Type B pancreatic cell (in vitro differentiated cells): Measurements from ENCODE around the gene SLC46A2. TPM values are rescaled to one million over a fixed set of nuclear protein-coding genes. Genes with fewer than 3 reads are reported as not detected.

ENCODE experiments used
- DNase-seq: peaks from one replicate; pipeline ENCODE4 v3.0.0; 2021; ENCODE audit warnings: mixed read lengths; ENCODE audit not compliant: unreplicated experiment; ENCODE audit errors: extremely low spot score
- H3K27ac Mint-ChIP-seq: 2 replicates; pipeline ENCODE4 v1.8.0; 2021; ENCODE audit warnings: mild to moderate bottlenecking, mixed read lengths
- H3K27me3 Mint-ChIP-seq: 2 replicates; pipeline ENCODE4 v1.8.0; 2021; ENCODE audit warnings: mixed read lengths
- H3K36me3 Mint-ChIP-seq: 2 replicates; pipeline ENCODE4 v1.8.0; 2021; ENCODE audit warnings: mixed read lengths
- H3K4me1 Mint-ChIP-seq: one replicate; pipeline ENCODE4 v1.8.0; 2021; ENCODE audit warnings: mixed read lengths; ENCODE audit not compliant: unreplicated experiment
- H3K4me3 Mint-ChIP-seq: 2 replicates; pipeline ENCODE4 v1.8.0; 2021; ENCODE audit warnings: mild to moderate bottlenecking, mixed read lengths
- H3K9me3 Mint-ChIP-seq: 2 replicates; pipeline ENCODE4 v1.8.0; 2021; ENCODE audit warnings: mixed read lengths
- total RNA-seq: library from RNA; stranded (reverse); gene quantifications from 2 replicates; pipeline ENCODE4 v1.2.1, GENCODE V29; 2021; ENCODE audit warnings: low replicate concordance
- TF ChIP-seq, protein P1 (sequence below): fragments of 200-600 bp; sonication (generic); conservative IDR thresholded peaks from 2 replicates; pipeline ENCODE4 v1.5.0; 2021; ENCODE audit warnings: antibody characterized with exemption, mild to moderate bottlenecking

SLC46A2 gene
- total RNA-seq, 1 donor from 2014 or later = not detected

DNA sequence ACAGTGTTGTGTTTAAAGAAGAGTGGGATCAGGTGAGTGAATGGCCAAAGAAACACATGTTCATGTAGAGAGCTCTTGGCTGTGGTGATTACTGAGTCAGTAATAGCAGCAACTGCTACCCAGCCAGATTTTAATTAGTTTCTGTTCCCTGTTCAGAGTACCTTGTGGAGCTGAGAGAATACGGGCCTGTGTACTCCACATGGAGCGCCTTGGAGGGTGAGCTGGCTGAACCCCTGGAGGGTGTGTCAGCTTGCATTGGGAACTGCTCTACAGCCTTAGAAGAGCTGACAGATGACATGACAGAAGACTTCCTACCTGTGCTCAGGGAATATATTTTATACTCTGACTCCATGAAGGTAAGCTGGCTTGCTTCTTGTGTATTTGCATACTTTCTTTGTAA, 52.3 kb downstream of the SLC46A2 start:
- no peak overlapping the region for H3K27ac Mint-ChIP-seq
- no peaks in the 10 kb centered on the region for H3K27me3 Mint-ChIP-seq
- H3K36me3 Mint-ChIP-seq = peaks cover 18% of the 10 kb centered on the region
- H3K4me1 Mint-ChIP-seq = peaks cover 12% of the 10 kb centered on the region
- no peak for DNase-seq
- TF ChIP-seq, protein P1, sequence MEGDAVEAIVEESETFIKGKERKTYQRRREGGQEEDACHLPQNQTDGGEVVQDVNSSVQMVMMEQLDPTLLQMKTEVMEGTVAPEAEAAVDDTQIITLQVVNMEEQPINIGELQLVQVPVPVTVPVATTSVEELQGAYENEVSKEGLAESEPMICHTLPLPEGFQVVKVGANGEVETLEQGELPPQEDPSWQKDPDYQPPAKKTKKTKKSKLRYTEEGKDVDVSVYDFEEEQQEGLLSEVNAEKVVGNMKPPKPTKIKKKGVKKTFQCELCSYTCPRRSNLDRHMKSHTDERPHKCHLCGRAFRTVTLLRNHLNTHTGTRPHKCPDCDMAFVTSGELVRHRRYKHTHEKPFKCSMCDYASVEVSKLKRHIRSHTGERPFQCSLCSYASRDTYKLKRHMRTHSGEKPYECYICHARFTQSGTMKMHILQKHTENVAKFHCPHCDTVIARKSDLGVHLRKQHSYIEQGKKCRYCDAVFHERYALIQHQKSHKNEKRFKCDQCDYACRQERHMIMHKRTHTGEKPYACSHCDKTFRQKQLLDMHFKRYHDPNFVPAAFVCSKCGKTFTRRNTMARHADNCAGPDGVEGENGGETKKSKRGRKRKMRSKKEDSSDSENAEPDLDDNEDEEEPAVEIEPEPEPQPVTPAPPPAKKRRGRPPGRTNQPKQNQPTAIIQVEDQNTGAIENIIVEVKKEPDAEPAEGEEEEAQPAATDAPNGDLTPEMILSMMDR = no peak
- H3K4me3 Mint-ChIP-seq = no peak overlapping the region
- no peaks in the 10 kb centered on the region for H3K9me3 Mint-ChIP-seq

DNA sequence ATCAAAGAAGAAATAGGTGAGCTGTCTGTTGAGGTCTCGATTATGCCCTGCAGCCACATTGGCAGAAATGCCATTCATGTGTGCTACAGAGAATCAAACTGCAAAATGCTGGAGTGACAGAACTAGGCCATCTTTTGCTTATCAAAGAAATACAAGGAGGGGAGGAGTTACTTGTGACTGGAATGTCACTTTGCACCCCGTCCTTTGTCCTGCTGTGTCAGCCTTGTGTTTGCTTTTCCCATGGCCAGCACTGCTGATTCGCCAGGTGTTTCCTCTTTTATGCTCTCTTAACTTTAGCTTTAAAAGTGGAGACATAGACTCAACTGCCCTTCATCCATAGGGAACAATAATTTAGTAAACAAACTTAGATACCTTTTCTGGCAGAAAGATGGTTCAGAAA, 54.3 kb downstream of the SLC46A2 start:
- H3K4me1 Mint-ChIP-seq = peaks cover 12% of the 10 kb centered on the region
- TF ChIP-seq, protein P1 = no peak
- H3K27me3 Mint-ChIP-seq = no peaks in the 10 kb centered on the region
- peaks cover 21% of the 10 kb centered on the region for H3K36me3 Mint-ChIP-seq
- no peaks in the 10 kb centered on the region for H3K9me3 Mint-ChIP-seq
- no peak for DNase-seq
- no peak overlapping the region for H3K4me3 Mint-ChIP-seq
- H3K27ac Mint-ChIP-seq = peak overlapping the region; percentile 48

DNA sequence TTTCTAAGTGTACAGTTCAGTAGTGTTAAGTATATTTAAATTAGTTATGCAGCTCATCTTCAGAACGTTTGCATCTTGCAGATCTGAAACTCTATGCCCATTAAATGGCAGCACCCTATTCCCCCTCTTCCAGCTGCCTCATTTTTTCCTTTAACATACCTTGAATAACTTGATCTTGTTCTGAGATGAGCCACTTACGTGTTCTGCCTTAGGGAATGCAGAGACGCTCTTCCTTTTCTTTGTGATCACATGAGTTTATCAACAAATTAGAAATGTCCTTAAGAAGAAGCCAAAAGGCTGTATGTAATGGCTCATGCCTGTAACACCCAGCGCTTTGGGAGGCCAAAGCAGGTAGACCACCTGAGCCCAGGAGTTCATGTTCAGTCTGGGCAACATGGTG, 57.6 kb downstream of the SLC46A2 start:
- Mint-ChIP-seq H3K9me3 (no peaks in the 10 kb centered on the region), H3K27ac (no peak overlapping the region), H3K4me3 (no peak overlapping the region), H3K27me3 (no peaks in the 10 kb centered on the region), H3K4me1 (peaks cover 6% of the 10 kb centered on the region), H3K36me3 (peaks cover 9% of the 10 kb centered on the region)
- TF ChIP-seq, protein P1 = no peak
- DNase-seq = no peak

DNA sequence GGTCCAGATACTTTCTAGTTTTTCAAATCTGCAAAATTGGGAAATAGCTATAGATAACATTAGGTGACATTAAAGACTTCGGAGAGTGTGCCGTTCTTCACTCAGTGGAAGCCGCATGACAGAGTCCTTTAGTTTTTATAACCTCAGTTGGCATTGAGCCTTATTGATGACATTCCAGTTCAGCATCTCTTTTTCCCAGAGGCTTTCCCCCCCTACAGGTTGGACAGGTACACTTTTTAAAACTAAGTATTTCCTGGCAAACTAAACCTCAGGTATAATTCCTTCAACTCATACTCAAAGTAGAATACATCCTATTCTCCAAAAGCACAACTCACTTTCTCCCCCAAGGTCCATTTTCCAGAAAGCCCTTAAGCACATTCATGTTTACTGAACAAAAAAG, 58.7 kb downstream of the SLC46A2 start:
- no peaks in the 10 kb centered on the region for H3K27me3 Mint-ChIP-seq
- H3K4me1 Mint-ChIP-seq = peaks cover 6% of the 10 kb centered on the region
- DNase-seq = no peak
- TF ChIP-seq, protein P1 = no peak
- H3K4me3 Mint-ChIP-seq = peak overlapping the region; percentile 25
- peak overlapping the region; percentile 29 for H3K27ac Mint-ChIP-seq
- H3K36me3 Mint-ChIP-seq = peaks cover 6% of the 10 kb centered on the region
- no peaks in the 10 kb centered on the region for H3K9me3 Mint-ChIP-seq

DNA sequence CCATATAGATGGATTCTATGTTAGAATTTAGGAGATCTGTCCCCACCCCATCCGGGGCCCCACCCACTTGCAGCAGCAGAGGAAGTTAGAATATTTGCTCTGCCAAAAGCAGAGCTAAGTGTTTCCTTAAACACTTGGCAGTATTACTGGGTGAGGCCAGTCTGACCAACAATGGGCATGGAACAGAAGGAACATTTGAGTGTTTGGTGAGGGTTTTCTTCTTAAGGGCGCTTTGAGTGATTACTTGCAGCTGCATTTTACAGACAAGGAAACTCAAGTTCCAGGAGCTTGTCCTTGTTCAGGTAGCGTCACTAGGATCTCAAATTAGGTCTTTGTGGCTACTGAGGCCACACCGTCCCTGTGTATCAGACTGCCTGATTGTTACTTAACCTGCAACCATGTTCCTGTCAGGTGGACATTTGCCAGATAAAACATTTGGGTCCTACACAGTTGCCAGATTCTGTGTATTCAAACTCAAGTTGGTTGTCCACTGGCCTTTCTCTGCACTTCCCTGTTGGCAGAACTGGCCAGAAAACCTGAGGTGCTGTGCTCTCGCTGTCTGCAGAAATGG, 59.3 kb downstream of the SLC46A2 start:
- Mint-ChIP-seq H3K36me3 (peaks cover 3% of the 10 kb centered on the region), H3K27me3 (no peaks in the 10 kb centered on the region), H3K9me3 (no peaks in the 10 kb centered on the region), H3K4me1 (peaks cover 4% of the 10 kb centered on the region), H3K4me3 (no peak overlapping the region), H3K27ac (peak overlapping the region; percentile 29)
- no peak for DNase-seq
- TF ChIP-seq, protein P1 = no peak

Other genes starting within 250 kb of the SLC46A2 start
- 30.5 and 34.5 TPM in 2 replicates for gene INIP, start 172.8 kb downstream of the SLC46A2 start, total RNA-seq
- 7.7 and 10.6 TPM in 2 replicates for gene SNX30, start 140.1 kb downstream of the SLC46A2 start, total RNA-seq
- 7.9 and 12.9 TPM in 2 replicates for gene ZNF883, start 121.3 kb upstream of the SLC46A2 start, total RNA-seq
- gene ZFP37, start 165.8 kb upstream of the SLC46A2 start, total RNA-seq = 3.6 and 7.4 TPM in 2 replicates